GM19463 (cell line): ENCODE results near the gene SUMO4.

Source experiments
- ATAC-seq: cut with Tn5 transposase; IDR thresholded peaks from one replicate; pipeline ENCODE4 v1.9.1; 2021; ENCODE audit warnings: mild to moderate bottlenecking, moderate library complexity; ENCODE audit not compliant: unreplicated experiment

SUMO4 gene

GRCh38 chr6:149389509-149390297 lies 10.4 kb upstream of the SUMO4 start:
- no peak for ATAC-seq

GRCh38 chr6:149392093-149392492 lies 8.0 kb upstream of the SUMO4 start:
- ATAC-seq, result peak; percentile 6

GRCh38 chr6:149392535-149392934 lies 7.5 kb upstream of the SUMO4 start:
- peak; percentile 50 for ATAC-seq

GRCh38 chr6:149393002-149393679 lies 6.9 kb upstream of the SUMO4 start:
- ATAC-seq, result no peak

GRCh38 chr6:149395185-149395584 lies 4.9 kb upstream of the SUMO4 start:
- no peak for ATAC-seq

- no peak for ATAC-seq
Observed at GRCh38 chr6:149397384-149397783, 2.7 kb upstream of the SUMO4 start.

GRCh38 chr6:149403534-149403933 lies 3.5 kb downstream of the SUMO4 start:
- no peak for ATAC-seq

- no peak for ATAC-seq
Observed at GRCh38 chr6:149405823-149406765, 6.0 kb downstream of the SUMO4 start.

GRCh38 chr6:149409617-149410016 lies 9.6 kb downstream of the SUMO4 start:
- ATAC-seq, result no peak

GRCh38 chr6:149410557-149410956 lies 10.5 kb downstream of the SUMO4 start:
- no peak for ATAC-seq

GRCh38 chr6:149414009-149414408 lies 13.9 kb downstream of the SUMO4 start:
- ATAC-seq, result no peak

GRCh38 chr6:149414821-149415220 lies 14.8 kb downstream of the SUMO4 start:
- ATAC-seq, result no peak

- ATAC-seq, result peak; percentile 56
Observed at GRCh38 chr6:149419696-149420404, 19.8 kb downstream of the SUMO4 start.

- ATAC-seq, result no peak
Observed at GRCh38 chr6:149421132-149421531, 21.1 kb downstream of the SUMO4 start.

- no peak for ATAC-seq
Observed at GRCh38 chr6:149422581-149422980, 22.5 kb downstream of the SUMO4 start.

GRCh38 chr6:149423964-149424440 lies 23.9 kb downstream of the SUMO4 start:
- no peak for ATAC-seq

GRCh38 chr6:149425224-149425623 lies 25.2 kb downstream of the SUMO4 start:
- ATAC-seq, result no peak

- ATAC-seq, result no peak
Observed at GRCh38 chr6:149425754-149426153, 25.7 kb downstream of the SUMO4 start.

- ATAC-seq, result no peak
Observed at GRCh38 chr6:149428606-149429005, 28.5 kb downstream of the SUMO4 start.
